Esophagus squamous epithelium (tissue), 5 donors: ENCODE results near the gene PSMD8. TPM values are rescaled to one million over a fixed set of nuclear protein-coding genes. Genes with fewer than 3 reads are reported as not detected.

ENCODE experiments used
- DNase-seq: peaks from one replicate; lab custom pipeline; 2025; lab: John Stamatoyannopoulos, UW
- H3K27ac ChIP-seq, 4 donors: fragments of 200-600 bp; sonication (generic); one replicate each; pipeline ENCODE4 v1.5.1; 2016 to 2019; ENCODE audit warnings: mild to moderate bottlenecking in 1 of 4
- H3K27me3 ChIP-seq, 4 donors: fragments of 200-600 bp; sonication (generic); 1 replicate in 3 of 4; 2 replicates in 1 of 4; pipeline versions ENCODE4 v1.5.1 to v1.6.0; 2017 to 2021; ENCODE audit warnings: antibody characterized with exemption in 1 of 4
- H3K36me3 ChIP-seq, 3 donors: fragments of 200-600 bp; sonication (generic); one replicate each; pipeline ENCODE4 v1.5.1; 2016 to 2019
- H3K4me1 ChIP-seq, 3 donors: fragments of 200-600 bp; sonication (generic); one replicate each; pipeline ENCODE4 v1.5.1; 2017 to 2019
- H3K4me3 ChIP-seq, 4 donors: fragments of 200-600 bp; sonication (generic); 1 replicate in 3 of 4; 2 replicates in 1 of 4; pipeline ENCODE4 v1.5.1; 2016 to 2019; ENCODE audit warnings: mild to moderate bottlenecking in 2 of 4, moderate library complexity in 1 of 4
- H3K9me3 ChIP-seq, 3 donors: fragments of 200-600 bp; sonication (generic); one replicate each; pipeline ENCODE4 v1.5.1; 2016 to 2019
- POLR2A ChIP-seq, 4 donors: fragments of 450-650 bp; IDR thresholded peaks; one replicate each; pipeline ENCODE4 v1.6.1; 2017; ENCODE audit warnings: antibody characterized with exemption in 4 of 4, mild to moderate bottlenecking in 4 of 4, moderate library complexity in 3 of 4
- WGBS, 2 donors: methylation state at CpG; one replicate each; pipeline ENCODE4 v1.1.5; 2018; 5-methylcytosine and 5-hydroxymethylcytosine counted together
- intact Hi-C: fragments of 100-400 bp; cut with DNase I; formaldehyde crosslinking; loops from one replicate; pipeline ENCODE4 v1.15.0; 2022
- total RNA-seq, 4 donors: library from RNA; depleted of rRNA; stranded (reverse); fragments of >200 nt; gene quantifications; one replicate each; pipeline ENCODE4 v1.1.0, GENCODE V29; 2016
- TF ChIP-seq, protein P1 (sequence below), 6 experiments: fragments of 450-650 bp in 4 of 6; fragments of 200-600 bp in 2 of 6; sonication (generic) in 2 of 6; IDR thresholded peaks; one replicate each; pipeline ENCODE4 v1.5.1; 2016 to 2019; ENCODE audit warnings: antibody characterized with exemption in 6 of 6, mild to moderate bottlenecking in 4 of 6, moderate library complexity in 4 of 6
- donor health status: DM: yes; HTN: yes; CAD: no.

Gene PSMD8
- total RNA-seq, 4 donors from 2014 or later = 172 to 231 (median 197) TPM

DNA sequence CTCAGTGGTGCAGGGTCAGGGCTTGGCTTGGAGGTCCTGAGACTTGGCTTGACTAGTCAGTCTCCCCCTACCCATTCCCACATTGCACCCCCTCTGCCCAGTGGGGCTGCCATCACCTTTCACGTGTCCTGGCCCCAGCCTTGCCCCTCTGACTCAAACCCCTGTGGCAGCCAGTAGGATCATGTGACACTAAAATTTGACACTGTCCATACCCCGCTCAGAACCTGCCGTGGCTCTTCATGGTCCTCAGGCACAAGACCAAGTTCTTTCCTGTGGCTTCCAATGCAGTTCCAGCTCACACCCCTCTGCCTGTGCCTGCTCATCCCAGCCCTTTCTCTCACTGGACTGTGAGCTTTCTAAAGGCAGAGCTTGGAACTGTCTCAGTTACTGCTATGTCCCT lies 2.2 kb downstream of the PSMD8 start:
- no peak overlapping the region for H3K27ac ChIP-seq
- no peak overlapping the region for H3K4me3 ChIP-seq
- 74% methylated on average over 3 of the region's 3 CpGs for WGBS, 2 donors
- intact Hi-C loops = no loop called here
- no peaks in the 10 kb centered on the region for H3K9me3 ChIP-seq
- H3K36me3 ChIP-seq = peaks cover 11 to 57% (median 13%) of the 10 kb centered on the region in 3 donors
- peaks cover 11 to 31% (median 25%) of the 10 kb centered on the region in 3 donors for H3K4me1 ChIP-seq
- no peaks in the 10 kb centered on the region for H3K27me3 ChIP-seq
- TF ChIP-seq, protein P1, sequence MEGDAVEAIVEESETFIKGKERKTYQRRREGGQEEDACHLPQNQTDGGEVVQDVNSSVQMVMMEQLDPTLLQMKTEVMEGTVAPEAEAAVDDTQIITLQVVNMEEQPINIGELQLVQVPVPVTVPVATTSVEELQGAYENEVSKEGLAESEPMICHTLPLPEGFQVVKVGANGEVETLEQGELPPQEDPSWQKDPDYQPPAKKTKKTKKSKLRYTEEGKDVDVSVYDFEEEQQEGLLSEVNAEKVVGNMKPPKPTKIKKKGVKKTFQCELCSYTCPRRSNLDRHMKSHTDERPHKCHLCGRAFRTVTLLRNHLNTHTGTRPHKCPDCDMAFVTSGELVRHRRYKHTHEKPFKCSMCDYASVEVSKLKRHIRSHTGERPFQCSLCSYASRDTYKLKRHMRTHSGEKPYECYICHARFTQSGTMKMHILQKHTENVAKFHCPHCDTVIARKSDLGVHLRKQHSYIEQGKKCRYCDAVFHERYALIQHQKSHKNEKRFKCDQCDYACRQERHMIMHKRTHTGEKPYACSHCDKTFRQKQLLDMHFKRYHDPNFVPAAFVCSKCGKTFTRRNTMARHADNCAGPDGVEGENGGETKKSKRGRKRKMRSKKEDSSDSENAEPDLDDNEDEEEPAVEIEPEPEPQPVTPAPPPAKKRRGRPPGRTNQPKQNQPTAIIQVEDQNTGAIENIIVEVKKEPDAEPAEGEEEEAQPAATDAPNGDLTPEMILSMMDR (IDR thresholded peaks at IDR 0.05) = no peak
- no peak for TF ChIP-seq POLR2A (IDR thresholded peaks at IDR 0.05)
- DNase-seq = no peak

DNA sequence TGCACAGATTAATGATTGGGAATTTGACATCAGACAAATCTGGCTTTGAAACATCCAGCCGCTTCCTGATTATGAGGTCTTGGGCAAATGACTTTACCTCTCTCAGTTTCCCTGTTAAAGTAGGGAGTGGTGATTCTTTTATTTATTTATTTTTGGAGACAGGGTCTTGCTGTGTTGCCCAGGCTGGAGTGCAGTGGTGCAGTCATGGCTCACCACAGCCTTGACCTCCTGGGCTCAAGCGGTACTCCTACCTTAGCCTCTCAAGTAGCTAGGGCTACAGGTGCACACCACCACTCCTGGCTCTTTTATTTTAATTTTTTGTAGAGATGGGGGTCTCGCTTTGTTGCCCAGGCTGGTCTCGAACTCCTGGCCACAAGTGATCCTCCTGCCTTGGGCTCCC lies 2.7 kb downstream of the PSMD8 start:
- DNase-seq = no peak
- peaks cover 11 to 31% (median 25%) of the 10 kb centered on the region in 3 donors for H3K4me1 ChIP-seq
- H3K36me3 ChIP-seq = peaks cover 15 to 61% (median 17%) of the 10 kb centered on the region in 3 donors
- WGBS, 2 donors = 93 to 95% methylated on average over 4 of the region's 4 CpGs
- H3K4me3 ChIP-seq = no peak overlapping the region
- no peaks in the 10 kb centered on the region for H3K9me3 ChIP-seq
- no peak overlapping the region for H3K27ac ChIP-seq
- TF ChIP-seq, protein P1 (IDR thresholded peaks at IDR 0.05) = no peak
- no peak for TF ChIP-seq POLR2A (IDR thresholded peaks at IDR 0.05)
- no peaks in the 10 kb centered on the region for H3K27me3 ChIP-seq
- intact Hi-C loops = no loop called here

DNA sequence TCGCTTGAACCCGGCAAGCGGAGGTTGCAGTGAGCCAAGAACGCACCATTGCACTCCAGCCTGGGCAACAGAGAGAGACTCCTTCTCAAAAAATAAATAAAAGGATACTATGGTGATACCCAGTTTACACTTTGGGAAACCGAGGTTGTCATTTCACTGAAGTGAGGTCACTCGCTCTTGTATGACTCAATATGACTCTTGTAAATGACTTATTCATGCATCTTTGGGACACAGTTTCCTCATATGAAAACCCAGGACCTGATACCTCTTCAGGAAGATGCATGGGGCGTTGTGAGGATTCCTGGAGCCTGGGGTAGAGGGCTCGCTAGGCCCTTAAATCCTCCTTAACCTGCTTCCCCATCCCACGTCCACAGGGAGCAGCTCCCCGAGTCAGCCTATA lies 4.5 kb downstream of the PSMD8 start:
- no peak for TF ChIP-seq POLR2A (IDR thresholded peaks at IDR 0.05)
- TF ChIP-seq, protein P1 (IDR thresholded peaks at IDR 0.05) = no peak
- intact Hi-C loops = no loop called here
- H3K36me3 ChIP-seq = peaks cover 18 to 79% (median 32%) of the 10 kb centered on the region in 3 donors
- DNase-seq = no peak
- H3K27me3 ChIP-seq = peaks cover 0 to 6% (median 0%) of the 10 kb centered on the region in 4 donors
- WGBS, 2 donors = 77 to 95% methylated on average over 8 to 10 of the region's 10 CpGs
- H3K9me3 ChIP-seq = no peaks in the 10 kb centered on the region
- no peak overlapping the region for H3K4me3 ChIP-seq
- no peak overlapping the region for H3K27ac ChIP-seq
- peaks cover 11 to 39% (median 22%) of the 10 kb centered on the region in 3 donors for H3K4me1 ChIP-seq

DNA sequence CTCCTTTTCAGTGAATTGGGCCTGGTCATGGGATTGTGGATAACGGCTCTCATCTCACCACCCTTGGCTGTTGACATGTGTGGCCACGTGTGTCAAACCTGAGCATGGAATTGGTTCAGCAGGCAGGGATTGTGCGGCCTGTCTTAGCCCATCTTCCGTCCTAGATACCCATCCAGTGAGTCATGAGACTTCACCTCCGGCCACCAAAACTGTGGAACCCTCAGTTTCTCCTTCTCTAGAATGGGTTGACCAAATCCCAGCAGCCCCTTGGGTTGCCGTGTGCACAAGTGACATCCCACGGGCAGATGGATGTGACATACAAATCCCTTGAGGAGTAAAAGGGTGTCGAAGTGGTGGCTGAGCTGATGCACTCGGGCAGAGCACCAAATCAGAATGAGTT lies 6.8 kb downstream of the PSMD8 start:
- intact Hi-C loops = no loop called here
- WGBS, 2 donors = 74 to 94% methylated on average over 5 to 7 of the region's 9 CpGs
- no peak for DNase-seq
- H3K27me3 ChIP-seq = peaks cover 0 to 29% (median 0%) of the 10 kb centered on the region in 4 donors
- H3K4me1 ChIP-seq = peaks cover 4 to 34% (median 11%) of the 10 kb centered on the region in 3 donors
- no peaks in the 10 kb centered on the region for H3K9me3 ChIP-seq
- no peak for TF ChIP-seq POLR2A (IDR thresholded peaks at IDR 0.05)
- TF ChIP-seq, protein P1 (IDR thresholded peaks at IDR 0.05) = no peak
- H3K27ac ChIP-seq = no peak overlapping the region
- H3K4me3 ChIP-seq = no peak overlapping the region
- H3K36me3 ChIP-seq = peaks cover 18 to 98% (median 32%) of the 10 kb centered on the region in 3 donors

DNA sequence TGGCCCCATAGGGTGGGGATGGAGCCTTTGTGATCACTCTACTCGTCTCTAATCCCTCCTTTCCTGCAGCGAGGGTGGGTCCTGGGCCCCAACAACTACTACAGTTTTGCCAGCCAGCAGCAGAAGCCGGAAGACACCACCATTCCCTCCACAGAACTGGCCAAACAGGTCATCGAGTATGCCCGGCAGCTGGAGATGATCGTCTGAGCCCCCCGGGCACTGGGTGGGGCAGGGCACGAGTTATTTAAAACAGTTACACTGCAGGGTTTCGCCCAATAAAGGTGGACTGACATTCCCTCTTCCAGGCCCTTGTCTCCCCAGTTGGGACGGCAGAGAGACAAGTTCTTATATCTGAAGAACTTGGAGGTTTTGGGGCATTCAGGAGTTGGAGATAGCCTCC lies 8.8 kb downstream of the PSMD8 start:
- peaks cover 18 to 77% (median 32%) of the 10 kb centered on the region in 3 donors for H3K36me3 ChIP-seq
- no peak overlapping the region for H3K4me3 ChIP-seq
- no peaks in the 10 kb centered on the region for H3K9me3 ChIP-seq
- intact Hi-C loops = no loop called here
- peaks cover 13 to 39% (median 20%) of the 10 kb centered on the region in 3 donors for H3K4me1 ChIP-seq
- 40 to 67% methylated on average over 1 to 8 of the region's 10 CpGs for WGBS, 2 donors
- TF ChIP-seq, protein P1 (IDR thresholded peaks at IDR 0.05) = no peak
- DNase-seq = no peak
- peaks cover 0 to 49% (median 0%) of the 10 kb centered on the region in 4 donors for H3K27me3 ChIP-seq
- no peak overlapping the region for H3K27ac ChIP-seq
